A549 (cell line): ENCODE data around the gene EIF3L. TPM values are rescaled to one million over a fixed set of nuclear protein-coding genes. Genes with fewer than 3 reads are reported as not detected.

Source experiments
- ATAC-seq, 2 experiments: fragments of 200-7000 bp in 1 of 2; fragments of >200 bp in 1 of 2; cut with Nextera tagmentation in 1 of 2; cut with Tn5 transposase in 1 of 2; 3 replicates each; pipeline versions ENCODE4 v1.8.0 to v1.9.1; 2018 to 2020; ENCODE audit warnings: mild to moderate bottlenecking in 1 of 2, moderate library complexity in 1 of 2
- CTCF ChIA-PET: fragments of 300-600 bp; sonication (Branson Sonifier 250); formaldehyde crosslinking; extraction: SDS; loops from one replicate; lab custom pipeline; 2021; ENCODE audit warnings: antibody characterized with exemption, inconsistent platforms; lab: Yijun Ruan, JAX
- POLR2A ChIA-PET: fragments of 350-600 bp; formaldehyde crosslinking; extraction: SDS; loops from one replicate; lab custom pipeline; 2021; ENCODE audit warnings: antibody characterized with exemption, inconsistent platforms; lab: Yijun Ruan, JAX
- DNase-seq, 2 experiments: peaks; one replicate each; pipeline versions ENCODE4 v3.0.0 to v3.0.0-alpha.2; 2011 to 2016; ENCODE audit warnings: low read depth in 1 of 2, low spot score in 1 of 2
- FAIRE-seq: peaks from 2 replicates; lab custom pipeline; 2011; peaks lifted over from hg19 to GRCh38; lab: Jason Lieb, UNC
- H3K27ac ChIP-seq, 2 experiments: fragments of >200 bp; sonication (Bioruptor Twin); formaldehyde crosslinking; 3 replicates each; pipeline ENCODE4 v1.5.1; 2016 to 2017
- H3K4me1 ChIP-seq: fragments of >200 bp; sonication (Bioruptor Twin); formaldehyde crosslinking; 3 replicates; pipeline ENCODE4 v1.6.1; 2016
- H3K4me2 ChIP-seq: fragments of >200 bp; sonication (Bioruptor Twin); formaldehyde crosslinking; 3 replicates; pipeline ENCODE4 v1.6.1; 2016
- H3K4me3 ChIP-seq: fragments of >200 bp; sonication (Bioruptor Twin); formaldehyde crosslinking; 3 replicates; pipeline ENCODE4 v1.5.1; 2016
- H3K9me3 ChIP-seq: fragments of >200 bp; sonication (Bioruptor Twin); formaldehyde crosslinking; 3 replicates; pipeline ENCODE4 v1.6.1; 2016
- ATOH8 ChIP-seq: fragments of 250-450 bp; sonication (Bioruptor Pico); IDR thresholded peaks from 2 replicates; pipeline ENCODE4 v1.5.0; 2020; ENCODE audit warnings: low read depth, mild to moderate bottlenecking, moderate library complexity
- CHD2 ChIP-seq: fragments of 150-350 bp; IDR thresholded peaks from 2 replicates; pipeline ENCODE4 v1.6.1; 2014; ENCODE audit warnings: low read length; ENCODE audit not compliant: partially characterized antibody
- CHD4 ChIP-seq: fragments of 200-600 bp; sonication (generic); IDR thresholded peaks from 2 replicates; pipeline ENCODE4 v1.6.1; 2016; ENCODE audit warnings: antibody characterized with exemption, mild to moderate bottlenecking, borderline replicate concordance
- CTCF ChIP-seq: fragments of >200 bp; sonication (Bioruptor Twin); formaldehyde crosslinking; IDR thresholded peaks from 3 replicates; pipeline ENCODE4 v1.5.1; 2016
- EHF ChIP-seq: fragments of 250-450 bp; sonication (Bioruptor Pico); IDR thresholded peaks from 2 replicates; pipeline ENCODE4 v1.5.0; 2020; ENCODE audit warnings: mild to moderate bottlenecking
- FOSB ChIP-seq: fragments of 250-450 bp; sonication (Bioruptor Pico); IDR thresholded peaks from 2 replicates; pipeline ENCODE4 v1.5.0; 2020; ENCODE audit warnings: mild to moderate bottlenecking, moderate library complexity
- HDAC2 ChIP-seq: fragments of 200-600 bp; sonication (generic); IDR thresholded peaks from 2 replicates; pipeline ENCODE4 v1.6.1; 2016
- HES2 ChIP-seq: fragments of >200 bp; sonication (Bioruptor Twin); formaldehyde crosslinking; IDR thresholded peaks from 2 replicates; pipeline ENCODE4 v1.6.1; 2016
- HEYL ChIP-seq: fragments of 250-450 bp; sonication (Bioruptor Pico); IDR thresholded peaks from 2 replicates; pipeline ENCODE4 v1.8.0; 2021; ENCODE audit warnings: mild to moderate bottlenecking, moderate library complexity
- HOXA7 ChIP-seq: fragments of 250-450 bp; sonication (Bioruptor Pico); IDR thresholded peaks from 2 replicates; pipeline ENCODE4 v1.5.0; 2020; ENCODE audit warnings: mild to moderate bottlenecking, moderate library complexity
- HOXB13 ChIP-seq: fragments of 250-450 bp; sonication (Bioruptor Pico); IDR thresholded peaks from 2 replicates; pipeline ENCODE4 v1.5.0; 2020; ENCODE audit warnings: low read depth, mild to moderate bottlenecking, moderate library complexity
- HOXB5 ChIP-seq: fragments of 250-450 bp; sonication (Bioruptor Pico); IDR thresholded peaks from 2 replicates; pipeline ENCODE4 v1.5.0; 2020; ENCODE audit warnings: mild to moderate bottlenecking, moderate library complexity
- KDM1A ChIP-seq: fragments of 200-600 bp; sonication (generic); IDR thresholded peaks from 2 replicates; pipeline ENCODE4 v1.6.1; 2016; ENCODE audit warnings: low read depth, mild to moderate bottlenecking
- MAZ ChIP-seq: fragments of 150-350 bp; IDR thresholded peaks from 2 replicates; pipeline ENCODE4 v1.6.1; 2014; ENCODE audit warnings: antibody characterized with exemption, low read depth, low read length, borderline replicate concordance
- NPAS2 ChIP-seq: fragments of 250-450 bp; sonication (Bioruptor Pico); IDR thresholded peaks from 2 replicates; pipeline ENCODE4 v1.8.0; 2022; ENCODE audit warnings: mild to moderate bottlenecking, moderate library complexity, borderline replicate concordance
- PHF8 ChIP-seq: fragments of 200-600 bp; sonication (generic); IDR thresholded peaks from 2 replicates; pipeline ENCODE4 v1.6.1; 2016; ENCODE audit warnings: low read depth, mild to moderate bottlenecking, antibody characterized with exemption, moderate library complexity, borderline replicate concordance
- POLR2AphosphoS2 ChIP-seq: conservative IDR thresholded peaks from 2 replicates; pipeline ENCODE4 v1.6.1; 2012; ENCODE audit warnings: low read length, improper control_type of control experiment, inconsistent platforms
- RAD21 ChIP-seq, 2 experiments: fragments of >200 bp in 1 of 2; sonication (Bioruptor Twin) in 1 of 2; formaldehyde crosslinking in 1 of 2; IDR thresholded peaks in 1 of 2; conservative IDR thresholded peaks in 1 of 2; 2 replicates in 1 of 2; 3 replicates in 1 of 2; pipeline ENCODE4 v1.6.1; 2012 to 2018; ENCODE audit warnings: inconsistent platforms in 1 of 2
- RARB ChIP-seq: fragments of 250-450 bp; sonication (Bioruptor Pico); IDR thresholded peaks from 2 replicates; pipeline ENCODE4 v1.8.0; 2021; ENCODE audit warnings: mild to moderate bottlenecking, moderate library complexity
- SMC3 ChIP-seq: fragments of >200 bp; sonication (Bioruptor Twin); formaldehyde crosslinking; IDR thresholded peaks from 3 replicates; pipeline ENCODE4 v1.6.1; 2018; ENCODE audit warnings: inconsistent platforms
- TFCP2L1 ChIP-seq: fragments of 250-450 bp; sonication (Bioruptor Pico); IDR thresholded peaks from 2 replicates; pipeline ENCODE4 v1.5.0; 2021; ENCODE audit warnings: mild to moderate bottlenecking
- ZNF302 ChIP-seq: fragments of 250-450 bp; sonication (Bioruptor Pico); IDR thresholded peaks from 2 replicates; pipeline ENCODE4 v1.9.0; 2021; ENCODE audit warnings: inconsistent platforms, mild to moderate bottlenecking, moderate library complexity
- WGBS: methylation state at CpG from one replicate; pipeline ENCODE4 v1.1.6; 2017; ENCODE audit errors: missing lambda C conversion rate; 5-methylcytosine and 5-hydroxymethylcytosine counted together
- polyA plus RNA-seq, 4 experiments: library from polyadenylated mRNA; depleted of rRNA in 3 of 4; stranded (reverse); fragments of >200 nt; fragmentation: RNase III in 1 of 4; extraction: RNeasy Plus Mini Kit Qiagen cat#74134 plus additional on column Dnase treatment in 1 of 4; gene quantifications; 2 replicates in 3 of 4; 3 replicates in 1 of 4; pipeline ENCODE4 v1.2.3, GENCODE V29; 2011 to 2017
- TF ChIP-seq, protein P1 (sequence below): fragments of 450-650 bp; IDR thresholded peaks from 2 replicates; pipeline ENCODE4 v1.6.1; 2014; ENCODE audit warnings: antibody characterized with exemption
- TF ChIP-seq, protein P2 (sequence below): fragments of 150-350 bp; IDR thresholded peaks from 2 replicates; pipeline ENCODE4 v1.6.1; 2014; ENCODE audit warnings: low read depth, mild to moderate bottlenecking, low read length
- TF ChIP-seq, protein P3 (sequence below): IDR thresholded peaks from 2 replicates; pipeline ENCODE4 v1.6.1; 2012; ENCODE audit warnings: low read depth, borderline replicate concordance

Gene EIF3L
- polyA plus RNA-seq, 2 of the 4 experiments (the other 2 are of a cell fraction): 218 to 423 TPM

DNA sequence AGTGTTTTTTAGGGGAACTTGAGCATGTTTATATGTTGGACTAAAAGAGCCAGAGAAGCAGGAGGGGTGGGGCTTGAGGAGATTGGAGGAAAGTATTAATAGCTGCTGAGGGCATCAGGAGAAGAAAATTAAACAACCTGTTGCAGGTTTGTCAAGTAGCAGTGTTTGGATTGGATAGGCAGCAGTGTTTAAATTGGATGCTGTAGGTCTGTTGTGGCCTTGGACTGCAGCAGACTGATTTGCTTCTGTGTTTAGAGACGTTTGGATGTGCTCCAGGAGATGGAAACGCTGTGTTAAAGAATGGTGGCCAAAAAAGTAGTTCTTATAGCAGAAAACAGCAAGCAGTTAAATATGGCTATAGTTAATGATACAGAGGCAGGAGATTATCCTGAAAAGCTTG lies 5.7 kb downstream of the EIF3L start:
- no peak overlapping the region for H3K4me3 ChIP-seq
- peaks cover 11% of the 10 kb centered on the region; the same call in 2 of the 3 replicates for H3K4me1 ChIP-seq
- H3K27ac ChIP-seq: no peak overlapping the region
- H3K4me2 ChIP-seq: no peak overlapping the region
- ChIA-PET POLR2A (interaction anchor here (1.2 kb wide), 1 partner anchor 11 kb away, joined by 4 read pairs; the partner anchor contains the start of gene ANKRD54), CTCF (interaction anchor here (1.5 to 2.5 kb wide), 2 partner anchors 9 to 37 kb away, joined by 8 to 16 read pairs; no protein-coding TSS in a partner anchor)
- 82% methylated on average over 2 of the region's 2 CpGs for WGBS
- no peaks in the 10 kb centered on the region for H3K9me3 ChIP-seq
- TF ChIP-seq HOXB13: no peak
- no peak for TF ChIP-seq RAD21 (conservative IDR thresholded peaks at IDR 0.05 in 1 of 2, IDR thresholded peaks at IDR 0.05 in 1 of 2)
- TF ChIP-seq HES2: no peak
- TF ChIP-seq MAZ: no peak
- TF ChIP-seq, protein P1, sequence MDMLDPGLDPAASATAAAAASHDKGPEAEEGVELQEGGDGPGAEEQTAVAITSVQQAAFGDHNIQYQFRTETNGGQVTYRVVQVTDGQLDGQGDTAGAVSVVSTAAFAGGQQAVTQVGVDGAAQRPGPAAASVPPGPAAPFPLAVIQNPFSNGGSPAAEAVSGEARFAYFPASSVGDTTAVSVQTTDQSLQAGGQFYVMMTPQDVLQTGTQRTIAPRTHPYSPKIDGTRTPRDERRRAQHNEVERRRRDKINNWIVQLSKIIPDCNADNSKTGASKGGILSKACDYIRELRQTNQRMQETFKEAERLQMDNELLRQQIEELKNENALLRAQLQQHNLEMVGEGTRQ: no peak
- TF ChIP-seq KDM1A: no peak
- TF ChIP-seq, protein P2, sequence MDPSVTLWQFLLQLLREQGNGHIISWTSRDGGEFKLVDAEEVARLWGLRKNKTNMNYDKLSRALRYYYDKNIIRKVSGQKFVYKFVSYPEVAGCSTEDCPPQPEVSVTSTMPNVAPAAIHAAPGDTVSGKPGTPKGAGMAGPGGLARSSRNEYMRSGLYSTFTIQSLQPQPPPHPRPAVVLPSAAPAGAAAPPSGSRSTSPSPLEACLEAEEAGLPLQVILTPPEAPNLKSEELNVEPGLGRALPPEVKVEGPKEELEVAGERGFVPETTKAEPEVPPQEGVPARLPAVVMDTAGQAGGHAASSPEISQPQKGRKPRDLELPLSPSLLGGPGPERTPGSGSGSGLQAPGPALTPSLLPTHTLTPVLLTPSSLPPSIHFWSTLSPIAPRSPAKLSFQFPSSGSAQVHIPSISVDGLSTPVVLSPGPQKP: no peak
- no peak for TF ChIP-seq EHF (CRISPR knock-in tag)
- TF ChIP-seq SMC3: no peak
- TF ChIP-seq, protein P3, sequence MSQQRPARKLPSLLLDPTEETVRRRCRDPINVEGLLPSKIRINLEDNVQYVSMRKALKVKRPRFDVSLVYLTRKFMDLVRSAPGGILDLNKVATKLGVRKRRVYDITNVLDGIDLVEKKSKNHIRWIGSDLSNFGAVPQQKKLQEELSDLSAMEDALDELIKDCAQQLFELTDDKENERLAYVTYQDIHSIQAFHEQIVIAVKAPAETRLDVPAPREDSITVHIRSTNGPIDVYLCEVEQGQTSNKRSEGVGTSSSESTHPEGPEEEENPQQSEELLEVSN: no peak
- TF ChIP-seq HOXA7 (CRISPR knock-in tag): no peak
- no peak for TF ChIP-seq FOSB
- DNase-seq (no peak), ATAC-seq (no peak), FAIRE-seq (no peak)

GRCh38 chr22:37855462-37855861 lies 6.2 kb downstream of the EIF3L start:
- DNase-seq (no peak), FAIRE-seq (no peak), ATAC-seq (no peak)
- POLR2A ChIA-PET: interaction anchor here (1.2 kb wide), 1 partner anchor 11 kb away, joined by 4 read pairs; the partner anchor contains the start of gene ANKRD54
- H3K4me3 ChIP-seq: no peak overlapping the region
- peaks cover 7% of the 10 kb centered on the region; the same call in 2 of the 3 replicates for H3K4me1 ChIP-seq
- WGBS: 88% methylated on average over 2 of the region's 2 CpGs
- TF ChIP-seq ZNF302 (CRISPR knock-in tag) (no peak), EHF (CRISPR knock-in tag) (no peak), CTCF (no peak), NPAS2 (CRISPR knock-in tag) (no peak), HDAC2 (no peak), HEYL (CRISPR knock-in tag) (no peak), CHD4 (no peak), TFCP2L1 (CRISPR knock-in tag) (no peak), HOXB5 (CRISPR knock-in tag) (no peak), RARB (CRISPR knock-in tag) (no peak), ATOH8 (no peak), CHD2 (no peak), POLR2AphosphoS2 (no peak), PHF8 (no peak)
- no peak overlapping the region for H3K27ac ChIP-seq
- no peak overlapping the region for H3K4me2 ChIP-seq
- no peaks in the 10 kb centered on the region for H3K9me3 ChIP-seq
- CTCF ChIA-PET: interaction anchor here (0.8 to 2.5 kb wide), 3 partner anchors 8 to 38 kb away, joined by 3 to 16 read pairs (median 8); no protein-coding TSS in a partner anchor
